GM19099 (cell line): ENCODE data around the gene UCN3.

Experiments
- POLR2A ChIP-seq: IDR thresholded peaks from 3 replicates; pipeline ENCODE4 v1.6.1; 2011; ENCODE audit warnings: low read depth; ENCODE audit not compliant: insufficient read length; ENCODE audit errors: extremely low read depth

Gene UCN3

GRCh38 chr10:5413012-5413938 lies 48.5 kb downstream of the UCN3 start:
- TF ChIP-seq POLR2A, result no peak

- no peak for TF ChIP-seq POLR2A
Measured at GRCh38 chr10:5416981-5417380, 52.2 kb downstream of the UCN3 start.

GRCh38 chr10:5418584-5418983 lies 53.8 kb downstream of the UCN3 start:
- TF ChIP-seq POLR2A, result no peak

GRCh38 chr10:5419466-5420094 lies 54.8 kb downstream of the UCN3 start:
- TF ChIP-seq POLR2A, result no peak

- TF ChIP-seq POLR2A, result no peak
Measured at GRCh38 chr10:5423771-5424170, 59.0 kb downstream of the UCN3 start.
